HG03558 (cell line): ENCODE measurements around the gene TNFAIP1.
A peak's percentile ranks its signal among the peaks of the same experiment; 100 is the strongest.
"Not testable (repeated sequence)": the region's sequence is repeated elsewhere in the genome, so short reads cannot be mapped to it uniquely, and the experiment has no call there.

Experiments used
- ATAC-seq: cut with Tn5 transposase; IDR thresholded peaks from one replicate; pipeline ENCODE4 v1.9.1; 2021; ENCODE audit warnings: moderate number of reproducible peaks; ENCODE audit not compliant: unreplicated experiment; ENCODE audit errors: extremely low read depth

The TNFAIP1 gene

GRCh38 chr17:28335201-28335958 lies at the start of gene TNFAIP1, which contains the start of gene IFT20:
TSS of gene TNFAIP1 (plus strand) at chr17:28335761. CDS start at chr17:28339522, 3,761 bp downstream.
TSS of gene IFT20 (minus strand) at chr17:28335472. CDS start at chr17:28331985, 3,487 bp downstream.
- peak; percentile 91 for ATAC-seq

- ATAC-seq = no peak
Measured at GRCh38 chr17:28285965-28286364, 49.6 kb upstream of the TNFAIP1 start.

GRCh38 chr17:28290703-28291102 lies 44.9 kb upstream of the TNFAIP1 start:
- no peak for ATAC-seq

- ATAC-seq = no peak
Measured at GRCh38 chr17:28291780-28292330, 43.7 kb upstream of the TNFAIP1 start.

GRCh38 chr17:28292878-28293277 lies 42.7 kb upstream of the TNFAIP1 start:
- not testable (repeated sequence) for ATAC-seq

- no peak for ATAC-seq
Measured at GRCh38 chr17:28293994-28294393, 41.6 kb upstream of the TNFAIP1 start.

- ATAC-seq = no peak
Measured at GRCh38 chr17:28295677-28296578, 39.6 kb upstream of the TNFAIP1 start.

- no peak for ATAC-seq
Measured at GRCh38 chr17:28298449-28298848, 37.1 kb upstream of the TNFAIP1 start.

GRCh38 chr17:28306954-28307401 lies 28.6 kb upstream of the TNFAIP1 start:
- no peak for ATAC-seq

- ATAC-seq = no peak
Measured at GRCh38 chr17:28313841-28314240, 21.7 kb upstream of the TNFAIP1 start.

GRCh38 chr17:28315846-28316705 lies 19.5 kb upstream of the TNFAIP1 start:
- ATAC-seq = no peak

GRCh38 chr17:28317099-28317965 lies 18.2 kb upstream of the TNFAIP1 start:
- ATAC-seq = no peak

GRCh38 chr17:28317966-28318758 lies 17.4 kb upstream of the TNFAIP1 start:
- no peak for ATAC-seq

- peak; percentile 92 for ATAC-seq
Measured at GRCh38 chr17:28318759-28319597, 16.6 kb upstream of the TNFAIP1 start, which contains the start of gene TMEM97. TSS of gene TMEM97 (plus strand) at chr17:28319200. CDS start at chr17:28319240, 40 bp downstream.

GRCh38 chr17:28319598-28319935 lies 16.0 kb upstream of the TNFAIP1 start:
- no peak for ATAC-seq

- ATAC-seq = no peak
Measured at GRCh38 chr17:28320215-28321061, 15.1 kb upstream of the TNFAIP1 start.
